WTC11 (cell line): Measurements from ENCODE around the gene PEX19.

ENCODE experiments used
- FOXJ3 ChIP-seq: sonication (generic); formaldehyde crosslinking; IDR thresholded peaks from 2 replicates; pipeline ENCODE4 v1.9.0; 2021; ENCODE audit warnings: missing genetic modification reagents, mild to moderate bottlenecking, borderline replicate concordance
- HMGXB4 ChIP-seq: sonication (generic); formaldehyde crosslinking; IDR thresholded peaks from 2 replicates; pipeline ENCODE4 v1.8.1; 2023; ENCODE audit warnings: mild to moderate bottlenecking, moderate library complexity, missing genetic modification reagents
- NFE2L1 ChIP-seq: sonication (generic); formaldehyde crosslinking; IDR thresholded peaks from 2 replicates; pipeline ENCODE4 v1.8.1; 2023; ENCODE audit warnings: missing genetic modification reagents
- NR3C1 ChIP-seq: sonication (generic); formaldehyde crosslinking; conservative IDR thresholded peaks from 2 replicates; pipeline ENCODE4 v1.8.1; 2023; ENCODE audit warnings: low read depth, mild to moderate bottlenecking, missing genetic modification reagents

GRCh38 chr1:160309185-160309557, 24.2 kb upstream of the PEX19 start:
- TF ChIP-seq NR3C1 (CRISPR knock-in tag) (no peak), HMGXB4 (CRISPR knock-in tag) (no peak), NFE2L1 (CRISPR knock-in tag) (no peak), FOXJ3 (CRISPR knock-in tag) (no peak)
